Fibroblast of lung (primary cell): ENCODE results near the gene MACROD2. TPM values are rescaled to one million over a fixed set of nuclear protein-coding genes. Genes with fewer than 3 reads are reported as not detected.

ENCODE experiments used
- DNase-seq, 2 donors: peaks; one replicate each; pipeline versions ENCODE4 v3.0.0 to v3.0.0-alpha.2; 2010; ENCODE audit warnings: low read depth in 2 of 2
- H2AFZ ChIP-seq: 2 replicates; pipeline ENCODE4 v1.5.1; 2012; ENCODE audit warnings: low read length, control low read depth, inconsistent platforms
- H3K27ac ChIP-seq: 2 replicates; pipeline ENCODE4 v1.5.1; 2011; ENCODE audit warnings: low read length, control low read depth; ENCODE audit not compliant: insufficient read depth
- H3K27me3 ChIP-seq: 2 replicates; pipeline ENCODE4 v1.5.1; 2011; ENCODE audit warnings: mild to moderate bottlenecking, low read length; ENCODE audit not compliant: control insufficient read depth, insufficient read depth
- H3K36me3 ChIP-seq: 2 replicates; pipeline ENCODE4 v1.5.1; 2011; ENCODE audit warnings: low read length; ENCODE audit not compliant: control insufficient read depth, insufficient read depth
- H3K4me1 ChIP-seq: 2 replicates; pipeline ENCODE4 v1.5.1; 2011; ENCODE audit warnings: low read length; ENCODE audit not compliant: control insufficient read depth, insufficient read depth; ENCODE audit errors: extremely low read depth
- H3K4me2 ChIP-seq: 2 replicates; pipeline ENCODE4 v1.5.1; 2011; ENCODE audit warnings: low read length, control low read depth; ENCODE audit not compliant: insufficient read depth; ENCODE audit errors: extremely low read depth
- H3K4me3 ChIP-seq, 4 experiments: fragments of 200-600 bp in 1 of 4; sonication (generic) in 1 of 4; replicated peaks in 1 of 4; 2 replicates each; pipeline ENCODE4 v1.5.1; 2011 to 2016; ENCODE audit warnings: low read length in 4 of 4, low read depth in 3 of 4, mild to moderate bottlenecking in 3 of 4, control low read depth in 2 of 4, inconsistent platforms in 1 of 4, mixed read lengths in 1 of 4; ENCODE audit not compliant: insufficient read depth in 1 of 4; ENCODE audit errors: control extremely low read depth in 1 of 4
- H3K79me2 ChIP-seq: 2 replicates; pipeline ENCODE4 v1.5.1; 2012; ENCODE audit warnings: mild to moderate bottlenecking, low read length, inconsistent platforms; ENCODE audit not compliant: control insufficient read depth, insufficient read depth
- H3K9ac ChIP-seq: 2 replicates; pipeline ENCODE4 v1.5.1; 2011; ENCODE audit warnings: mild to moderate bottlenecking, low read length, control low read depth; ENCODE audit not compliant: insufficient read depth
- H3K9me3 ChIP-seq: 2 replicates; pipeline ENCODE4 v1.5.1; 2012; ENCODE audit warnings: low read depth, low read length; ENCODE audit not compliant: control insufficient read depth, insufficient read depth
- H4K20me1 ChIP-seq: 2 replicates; pipeline ENCODE4 v1.5.1; 2011; ENCODE audit warnings: low read length; ENCODE audit not compliant: control insufficient read depth, insufficient read depth; ENCODE audit errors: extremely low read depth
- CTCF ChIP-seq, 2 donors: IDR thresholded peaks in 1 of 2; conservative IDR thresholded peaks in 1 of 2; 1 replicate in 1 of 2; 2 replicates in 1 of 2; pipeline ENCODE4 v1.5.1; 2011 to 2012; ENCODE audit warnings: low read length in 2 of 2, control low read depth in 1 of 2, inconsistent platforms in 1 of 2, low read depth in 1 of 2, mild to moderate bottlenecking in 1 of 2
- EZH2 ChIP-seq: IDR thresholded peaks from 2 replicates; pipeline ENCODE4 v1.5.1; 2012; ENCODE audit warnings: low read length, control low read depth, mild to moderate bottlenecking; ENCODE audit errors: missing control alignments
- polyA plus RNA-seq, 2 donors: library from polyadenylated mRNA; depleted of rRNA in 1 of 2; stranded (reverse) in 1 of 2; unstranded in 1 of 2; fragments of >200 nt; gene quantifications; 2 replicates each; pipeline ENCODE4 v1.2.1, GENCODE V29; 2011 to 2012; ENCODE audit warnings: missing spikeins in 1 of 2
- total RNA-seq: library from RNA; depleted of rRNA; stranded (reverse); fragments of >200 nt; gene quantifications from 2 replicates; pipeline ENCODE4 v1.2.1, GENCODE V29; 2014

MACROD2 gene
- total and polyA plus RNA-seq, 2 donors (not counting 1 experiment from before 2014, with no cell fraction given): 0.54 to 1.7 TPM

GRCh38 chr20:14866841-14867514 lies 871.7 kb downstream of the MACROD2 start:
- TF ChIP-seq CTCF (conservative IDR thresholded peaks at IDR 0.05 in 1 of 2, IDR thresholded peaks at IDR 0.05 in 1 of 2; ENCODE audit: low read depth in 1 of 2, low read length in 2 of 2) (no peak), EZH2 (no peak)
- H3K4me3 ChIP-seq: no peak overlapping the region
- H4K20me1 ChIP-seq: no peaks in the 10 kb centered on the region

GRCh38 chr20:14877301-14878028 lies 882.1 kb downstream of the MACROD2 start:
- Histone ChIP-seq H3K4me1 (no peaks in the 10 kb centered on the region), H3K27me3 (no peaks in the 10 kb centered on the region), H3K4me3 (no peak overlapping the region), H3K79me2 (no peaks in the 10 kb centered on the region), H3K4me2 (no peak overlapping the region), H4K20me1 (no peaks in the 10 kb centered on the region), H3K9me3 (no peaks in the 10 kb centered on the region), H3K9ac (no peak overlapping the region), H3K36me3 (no peaks in the 10 kb centered on the region), H2AFZ (no peak overlapping the region), H3K27ac (no peak overlapping the region)
- TF ChIP-seq CTCF (conservative IDR thresholded peaks at IDR 0.05 in 1 of 2, IDR thresholded peaks at IDR 0.05 in 1 of 2; ENCODE audit: low read depth in 1 of 2, low read length in 2 of 2): no peak
- TF ChIP-seq EZH2: no peak
- no peak for DNase-seq

More at GRCh38 chr20:14866841-14867514, 871.7 kb downstream of the MACROD2 start:
- Histone ChIP-seq H3K9me3 (no peaks in the 10 kb centered on the region), H3K4me2 (no peak overlapping the region), H3K4me1 (no peaks in the 10 kb centered on the region), H3K9ac (no peak overlapping the region), H3K79me2 (no peaks in the 10 kb centered on the region), H2AFZ (no peak overlapping the region), H3K36me3 (no peaks in the 10 kb centered on the region), H3K27ac (no peak overlapping the region), H3K27me3 (no peaks in the 10 kb centered on the region)
- no peak for DNase-seq

- Histone ChIP-seq H3K4me3 (no peak overlapping the region), H3K36me3 (no peaks in the 10 kb centered on the region), H3K9me3 (no peaks in the 10 kb centered on the region), H3K27ac (no peak overlapping the region), H2AFZ (no peak overlapping the region), H3K4me2 (no peak overlapping the region), H3K27me3 (no peaks in the 10 kb centered on the region), H3K4me1 (no peaks in the 10 kb centered on the region), H4K20me1 (no peaks in the 10 kb centered on the region), H3K9ac (no peak overlapping the region), H3K79me2 (no peaks in the 10 kb centered on the region)
- DNase-seq: no peak
- TF ChIP-seq EZH2 (no peak), CTCF (conservative IDR thresholded peaks at IDR 0.05 in 1 of 2, IDR thresholded peaks at IDR 0.05 in 1 of 2; ENCODE audit: low read depth in 1 of 2, low read length in 2 of 2) (no peak)
Observed at GRCh38 chr20:14878676-14879019, 883.3 kb downstream of the MACROD2 start.
